ENCODE data around the gene PLD2.
A peak's percentile ranks its signal among the peaks of the same experiment; 100 is the strongest.

The PLD2 gene

GRCh38 chr17:4806777-4807604, at the start of gene PLD2:
TSS of gene PLD2 (plus strand) at chr17:4807152. CDS start at chr17:4807773, 621 bp downstream.
- intact Hi-C loops (cut with DNase I), result no loop called here
- peak; percentile 55 to 96 (median 71) for DNase-seq

GRCh38 chr17:4759776-4760236, 47.1 kb upstream of the PLD2 start:
- intact Hi-C loops (cut with DNase I), result no loop called here
- no peak for DNase-seq

GRCh38 chr17:4764595-4764994, 42.4 kb upstream of the PLD2 start:
- no peak for DNase-seq
- intact Hi-C loops (cut with DNase I), result no loop called here

- intact Hi-C loops (cut with DNase I), result no loop called here
- no peak for DNase-seq
These were observed 40.8 kb upstream of the PLD2 start for GRCh38 chr17:4766201-4766600.

GRCh38 chr17:4766723-4767122, 40.2 kb upstream of the PLD2 start:
- no peak for DNase-seq
- intact Hi-C loops (cut with DNase I), result no loop called here

GRCh38 chr17:4768298-4768697, 38.7 kb upstream of the PLD2 start:
- intact Hi-C loops (cut with DNase I), result no loop called here
- no peak for DNase-seq

GRCh38 chr17:4769628-4770027, 37.3 kb upstream of the PLD2 start:
- DNase-seq, result no peak
- intact Hi-C loops (cut with DNase I), result no loop called here

GRCh38 chr17:4771519-4772234, 35.3 kb upstream of the PLD2 start, which contains the start of gene TM4SF5:
TSS of gene TM4SF5 (plus strand) at chr17:4771886. CDS start at chr17:4771923, 37 bp downstream.
- DNase-seq, result no peak
- intact Hi-C loops (cut with DNase I), result no loop called here

- DNase-seq, result no peak
- intact Hi-C loops (cut with DNase I), result no loop called here
These were observed 34.7 kb upstream of the PLD2 start for GRCh38 chr17:4772235-4772613.

GRCh38 chr17:4777969-4778760, 28.8 kb upstream of the PLD2 start:
- intact Hi-C loops (cut with DNase I), result no loop called here
- peak in 1 of 10 donors; percentile 6 for DNase-seq

GRCh38 chr17:4780325-4780955, 26.5 kb upstream of the PLD2 start:
- DNase-seq, result peak in 2 of 10 donors; percentile 64 to 67
- intact Hi-C loops (cut with DNase I), result no loop called here

- peak in 2 of 10 donors; percentile 69 to 84 for DNase-seq
- intact Hi-C loops (cut with DNase I), result no loop called here
These were observed 24.3 kb upstream of the PLD2 start for GRCh38 chr17:4782652-4783051.

GRCh38 chr17:4785311-4786105, 21.4 kb upstream of the PLD2 start:
- peak in 3 of 10 donors; percentile 69 to 83 (median 83) for DNase-seq
- intact Hi-C loops (cut with DNase I), result loop anchor here (5.0 kb wide), 3 partner anchors 52 to 117 kb away; partner anchors contain the start of genes CHRNE and MED11

- intact Hi-C loops (cut with DNase I), result loop anchor here (5.0 kb wide), 3 partner anchors 51 to 116 kb away; partner anchors contain the start of genes CHRNE and MED11
- peak in 6 of 10 donors; percentile 16 to 84 (median 24) for DNase-seq
These were observed 20.8 kb upstream of the PLD2 start, which contains the start of gene VMO1 for GRCh38 chr17:4786106-4786511. TSS of gene VMO1 (minus strand) at chr17:4786364. CDS start at chr17:4786352, 12 bp downstream.

- intact Hi-C loops (cut with DNase I), result loop anchor here (5.0 kb wide), 3 partner anchors 51 to 116 kb away; partner anchors contain the start of genes CHRNE and MED11
- DNase-seq, result peak in 1 of 10 donors; percentile 24
These were observed 20.4 kb upstream of the PLD2 start for GRCh38 chr17:4786516-4786915.

GRCh38 chr17:4788159-4788806, 18.7 kb upstream of the PLD2 start:
- peak in 3 of 10 donors; percentile 16 to 51 (median 36) for DNase-seq

GRCh38 chr17:4788807-4789700, 17.9 kb upstream of the PLD2 start, which contains the start of gene GLTPD2:
TSS of gene GLTPD2 (plus strand) at chr17:4788964. CDS start at chr17:4789012, 48 bp downstream.
- intact Hi-C loops (cut with DNase I), result loop anchor here (5.0 kb wide), 3 partner anchors 48 to 113 kb away; partner anchors contain the start of genes CHRNE and MED11

More at GRCh38 chr17:4788159-4788806, 18.7 kb upstream of the PLD2 start:
- intact Hi-C loops (cut with DNase I), result loop anchor here (5.0 kb wide), 3 partner anchors 49 to 114 kb away; partner anchors contain the start of genes CHRNE and MED11

More at GRCh38 chr17:4788807-4789700, 17.9 kb upstream of the PLD2 start, which contains the start of gene GLTPD2:
- DNase-seq, result peak in 3 of 10 donors; percentile 68 to 83 (median 81)

All from posterior cingulate gyrus (tissue), 11 donors.